ENCODE measurements around the gene SLCO2A1.

Gene SLCO2A1

DNA sequence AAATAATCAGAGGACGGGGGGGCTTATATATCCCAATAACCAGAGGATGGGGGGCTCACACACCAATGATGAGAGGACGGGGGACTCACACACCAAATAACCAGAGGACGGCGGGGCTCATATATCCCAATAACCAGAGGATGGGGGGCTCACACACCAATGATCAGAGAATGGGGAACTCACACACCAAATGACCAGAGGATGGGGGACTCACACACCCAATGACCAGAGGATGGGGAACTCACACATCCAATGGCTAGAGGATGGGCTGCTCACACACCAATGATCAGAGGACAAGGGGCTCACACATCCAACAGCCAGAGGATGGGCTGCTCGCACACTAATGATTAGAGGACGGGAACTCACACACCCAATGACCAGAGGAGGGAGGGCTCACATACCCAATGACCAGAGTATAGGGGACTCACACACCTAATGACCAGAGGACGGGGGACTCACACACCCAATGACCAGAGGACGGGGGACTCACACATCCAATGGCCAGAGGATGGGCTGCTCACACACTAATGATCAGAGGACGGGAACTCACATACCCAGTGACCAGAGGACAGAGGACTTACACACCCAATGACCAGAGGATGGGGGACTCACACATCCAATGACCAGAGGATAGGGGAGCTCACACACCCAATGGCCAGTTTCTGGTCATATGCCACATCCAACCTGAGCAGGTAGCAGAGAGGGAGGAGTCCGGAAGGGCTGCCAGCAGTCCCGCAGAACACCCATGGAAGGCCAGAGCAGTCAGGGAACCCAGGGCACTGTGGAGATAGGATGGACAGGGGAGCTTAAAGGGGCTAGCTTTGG lies 144.6 kb downstream of the SLCO2A1 start:
- no peaks in the 10 kb centered on the region for H3K9me3 ChIP-seq (ENCODE audit: control insufficient read depth, insufficient read depth, low read depth, low read length)

GRCh38 chr3:133884054-133884886 lies 145.5 kb downstream of the SLCO2A1 start:
- H3K27me3 ChIP-seq (ENCODE audit: control insufficient read depth, insufficient read depth, low read length) = no peaks in the 10 kb centered on the region

More for the DNA sequence above, 144.6 kb downstream of the SLCO2A1 start:
- H3K9ac ChIP-seq (ENCODE audit: low read length) = no peak overlapping the region
- H3K27ac ChIP-seq (ENCODE audit: low read depth, low read length) = no peak overlapping the region
- H3K36me3 ChIP-seq (ENCODE audit: control insufficient read depth, insufficient read depth, low read length) = no peaks in the 10 kb centered on the region
- peaks cover 11% of the 10 kb centered on the region; the same call in 1 of the 2 replicates for H3K4me1 ChIP-seq (ENCODE audit: control insufficient read depth, insufficient read depth, low read length)
- no peaks in the 10 kb centered on the region for H3K27me3 ChIP-seq (ENCODE audit: control insufficient read depth, insufficient read depth, low read length)
- H3K4me3 ChIP-seq (ENCODE audit: low read depth, low read length) = no peak overlapping the region

GRCh38 chr3:133883641-133884040 lies 146.1 kb downstream of the SLCO2A1 start:
- no peaks in the 10 kb centered on the region for H3K36me3 ChIP-seq (ENCODE audit: control insufficient read depth, insufficient read depth, low read length)

More at GRCh38 chr3:133884054-133884886, 145.5 kb downstream of the SLCO2A1 start:
- H3K27ac ChIP-seq (ENCODE audit: low read depth, low read length) = no peak overlapping the region
- no peaks in the 10 kb centered on the region for H3K9me3 ChIP-seq (ENCODE audit: control insufficient read depth, insufficient read depth, low read depth, low read length)
- H3K4me1 ChIP-seq (ENCODE audit: control insufficient read depth, insufficient read depth, low read length) = peaks cover 11% of the 10 kb centered on the region; the same call in 1 of the 2 replicates
- no peak overlapping the region for H3K9ac ChIP-seq (ENCODE audit: low read length)
- no peak overlapping the region for H3K4me3 ChIP-seq (ENCODE audit: low read depth, low read length)
- no peaks in the 10 kb centered on the region for H3K36me3 ChIP-seq (ENCODE audit: control insufficient read depth, insufficient read depth, low read length)

DNA sequence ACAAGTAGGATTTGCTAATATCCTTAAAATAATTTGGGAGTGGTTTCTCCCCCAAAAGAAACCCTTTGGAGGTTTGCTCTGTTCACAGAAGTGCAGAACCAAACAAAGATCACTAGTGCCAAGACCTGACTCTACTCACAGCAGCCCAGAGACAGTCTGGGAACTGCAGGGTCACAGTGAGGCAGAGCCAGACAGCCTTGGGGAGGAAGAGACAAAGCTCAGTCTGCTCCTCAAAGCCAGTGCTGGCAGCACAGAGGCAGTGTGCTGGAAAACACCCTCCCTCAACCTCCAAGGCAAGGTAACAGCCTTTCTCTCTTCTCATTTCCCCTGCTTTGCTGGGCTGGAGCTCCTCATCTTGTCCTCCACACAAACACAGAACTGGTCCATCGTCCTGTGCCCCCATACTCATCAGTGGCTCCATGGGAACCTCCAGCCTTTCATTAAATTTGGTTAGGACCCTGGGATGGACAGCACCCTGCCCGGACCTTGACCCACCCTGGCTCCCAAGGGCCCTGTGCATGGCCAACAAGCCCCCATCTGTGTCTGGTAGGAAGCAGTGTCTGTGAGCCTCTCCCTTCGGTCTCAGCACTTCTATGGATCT lies 146.6 kb downstream of the SLCO2A1 start:
- no peak overlapping the region for H3K27ac ChIP-seq (ENCODE audit: low read depth, low read length)
- H3K9ac ChIP-seq (ENCODE audit: low read length) = no peak overlapping the region
- no peaks in the 10 kb centered on the region for H3K9me3 ChIP-seq (ENCODE audit: control insufficient read depth, insufficient read depth, low read depth, low read length)
- no peak overlapping the region for H3K4me3 ChIP-seq (ENCODE audit: low read depth, low read length)
- H3K27me3 ChIP-seq (ENCODE audit: control insufficient read depth, insufficient read depth, low read length) = no peaks in the 10 kb centered on the region
- H3K4me1 ChIP-seq (ENCODE audit: control insufficient read depth, insufficient read depth, low read length) = peaks cover 9% of the 10 kb centered on the region; the same call in 1 of the 2 replicates
- no peaks in the 10 kb centered on the region for H3K36me3 ChIP-seq (ENCODE audit: control insufficient read depth, insufficient read depth, low read length)

More at GRCh38 chr3:133883641-133884040, 146.1 kb downstream of the SLCO2A1 start:
- Histone ChIP-seq H3K4me1 (ENCODE audit: control insufficient read depth, insufficient read depth, low read length) (peaks cover 11% of the 10 kb centered on the region; the same call in 1 of the 2 replicates), H3K4me3 (ENCODE audit: low read depth, low read length) (no peak overlapping the region), H3K27ac (ENCODE audit: low read depth, low read length) (no peak overlapping the region), H3K9ac (ENCODE audit: low read length) (no peak overlapping the region), H3K9me3 (ENCODE audit: control insufficient read depth, insufficient read depth, low read depth, low read length) (no peaks in the 10 kb centered on the region), H3K27me3 (ENCODE audit: control insufficient read depth, insufficient read depth, low read length) (no peaks in the 10 kb centered on the region)

DNA sequence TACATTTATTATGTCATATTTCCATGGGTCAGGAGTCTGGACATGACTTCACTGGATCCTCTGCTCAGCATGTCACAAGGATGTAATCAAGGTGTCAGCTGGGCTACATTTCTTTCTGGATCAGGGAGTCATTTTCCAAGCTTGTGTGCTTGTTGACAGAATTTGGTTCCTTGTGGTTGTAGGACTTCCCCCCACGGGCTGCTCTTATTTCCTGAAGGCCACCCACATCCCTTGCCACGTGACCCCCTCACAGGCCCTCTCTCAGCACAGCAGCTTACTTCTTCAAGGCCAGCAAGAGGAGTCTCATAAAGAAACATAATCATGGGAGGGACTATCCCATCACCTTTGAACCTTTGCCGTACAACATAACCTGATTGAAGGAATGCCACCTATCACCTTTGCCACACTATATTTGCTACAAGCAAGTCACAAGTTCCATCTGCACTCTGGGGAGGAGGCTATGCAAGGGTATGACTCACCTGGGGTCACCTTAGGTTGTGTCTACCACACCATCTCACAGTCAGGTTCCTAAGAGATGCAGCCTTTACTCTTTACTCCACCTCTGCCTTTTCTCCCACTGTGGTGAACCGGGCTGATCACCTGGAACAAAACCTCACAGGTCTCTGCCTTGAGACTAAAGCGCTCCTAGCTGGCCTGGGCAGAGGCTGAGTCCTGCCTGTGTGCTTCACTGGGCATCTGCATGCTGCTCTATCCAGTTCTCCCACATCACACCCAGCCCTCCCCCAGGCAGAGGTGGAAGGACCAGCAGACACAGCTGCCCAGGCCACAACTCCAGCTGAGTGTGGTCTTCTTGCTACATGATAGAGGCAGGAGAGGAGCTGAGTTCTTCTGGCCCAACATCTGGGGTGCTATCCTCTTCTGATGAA lies 147.5 kb downstream of the SLCO2A1 start:
- no peak overlapping the region for H3K9ac ChIP-seq (ENCODE audit: low read length)
- H3K9me3 ChIP-seq (ENCODE audit: control insufficient read depth, insufficient read depth, low read depth, low read length) = no peaks in the 10 kb centered on the region
- no peak overlapping the region for H3K4me3 ChIP-seq (ENCODE audit: low read depth, low read length)
- no peaks in the 10 kb centered on the region for H3K36me3 ChIP-seq (ENCODE audit: control insufficient read depth, insufficient read depth, low read length)
- H3K4me1 ChIP-seq (ENCODE audit: control insufficient read depth, insufficient read depth, low read length) = peaks cover under 1% of the 10 kb centered on the region; the same call in 1 of the 2 replicates
- no peaks in the 10 kb centered on the region for H3K27me3 ChIP-seq (ENCODE audit: control insufficient read depth, insufficient read depth, low read length)
- no peak overlapping the region for H3K27ac ChIP-seq (ENCODE audit: low read depth, low read length)

- H3K4me3 ChIP-seq (ENCODE audit: low read depth, low read length) = no peak overlapping the region
- H3K9me3 ChIP-seq (ENCODE audit: control insufficient read depth, insufficient read depth, low read depth, low read length) = no peaks in the 10 kb centered on the region
- no peaks in the 10 kb centered on the region for H3K36me3 ChIP-seq (ENCODE audit: control insufficient read depth, insufficient read depth, low read length)
- H3K27me3 ChIP-seq (ENCODE audit: control insufficient read depth, insufficient read depth, low read length) = no peaks in the 10 kb centered on the region
- no peak overlapping the region for H3K27ac ChIP-seq (ENCODE audit: low read depth, low read length)
- H3K9ac ChIP-seq (ENCODE audit: low read length) = no peak overlapping the region
- H3K4me1 ChIP-seq (ENCODE audit: control insufficient read depth, insufficient read depth, low read length) = no peaks in the 10 kb centered on the region
Measured at GRCh38 chr3:133881492-133881891, 148.2 kb downstream of the SLCO2A1 start.

- Histone ChIP-seq H3K9ac (ENCODE audit: low read length) (no peak overlapping the region), H3K27ac (ENCODE audit: low read depth, low read length) (no peak overlapping the region), H3K4me1 (ENCODE audit: control insufficient read depth, insufficient read depth, low read length) (no peaks in the 10 kb centered on the region), H3K27me3 (ENCODE audit: control insufficient read depth, insufficient read depth, low read length) (no peaks in the 10 kb centered on the region), H3K36me3 (ENCODE audit: control insufficient read depth, insufficient read depth, low read length) (no peaks in the 10 kb centered on the region), H3K4me3 (ENCODE audit: low read depth, low read length) (no peak overlapping the region), H3K9me3 (ENCODE audit: control insufficient read depth, insufficient read depth, low read depth, low read length) (no peaks in the 10 kb centered on the region)
Measured at GRCh38 chr3:133880886-133881455, 148.8 kb downstream of the SLCO2A1 start.

DNA sequence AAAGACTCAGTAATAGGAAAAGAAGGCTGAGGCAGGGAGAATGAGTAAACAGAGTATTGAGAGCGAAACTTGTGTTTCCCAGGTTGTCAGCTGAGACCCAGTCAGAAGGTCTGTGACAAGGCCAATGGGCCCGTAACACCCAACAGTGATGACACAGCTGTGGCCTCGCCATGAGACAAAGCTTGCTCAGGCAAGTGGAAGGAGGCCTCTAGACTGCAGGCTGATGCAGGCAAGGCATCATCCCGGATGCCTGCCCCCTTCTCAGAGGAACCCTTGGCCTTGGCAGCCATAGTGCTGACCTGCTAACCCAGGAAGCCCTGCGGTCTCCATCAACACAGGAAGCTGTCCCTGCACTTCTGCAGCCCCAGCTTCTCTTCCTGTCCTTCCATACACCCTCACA lies 149.4 kb downstream of the SLCO2A1 start:
- H3K4me1 ChIP-seq (ENCODE audit: control insufficient read depth, insufficient read depth, low read length) = no peaks in the 10 kb centered on the region
- no peaks in the 10 kb centered on the region for H3K27me3 ChIP-seq (ENCODE audit: control insufficient read depth, insufficient read depth, low read length)
- H3K4me3 ChIP-seq (ENCODE audit: low read depth, low read length) = no peak overlapping the region

GRCh38 chr3:133878518-133878917 lies 151.2 kb downstream of the SLCO2A1 start:
- H3K4me3 ChIP-seq (ENCODE audit: low read depth, low read length) = no peak overlapping the region
- no peak overlapping the region for H3K27ac ChIP-seq (ENCODE audit: low read depth, low read length)

More for the DNA sequence above, 149.4 kb downstream of the SLCO2A1 start:
- no peaks in the 10 kb centered on the region for H3K36me3 ChIP-seq (ENCODE audit: control insufficient read depth, insufficient read depth, low read length)
- no peak overlapping the region for H3K27ac ChIP-seq (ENCODE audit: low read depth, low read length)
- no peak overlapping the region for H3K9ac ChIP-seq (ENCODE audit: low read length)
- H3K9me3 ChIP-seq (ENCODE audit: control insufficient read depth, insufficient read depth, low read depth, low read length) = no peaks in the 10 kb centered on the region

More at GRCh38 chr3:133878518-133878917, 151.2 kb downstream of the SLCO2A1 start:
- Histone ChIP-seq H3K9ac (ENCODE audit: low read length) (no peak overlapping the region), H3K27me3 (ENCODE audit: control insufficient read depth, insufficient read depth, low read length) (no peaks in the 10 kb centered on the region), H3K4me1 (ENCODE audit: control insufficient read depth, insufficient read depth, low read length) (no peaks in the 10 kb centered on the region), H3K36me3 (ENCODE audit: control insufficient read depth, insufficient read depth, low read length) (no peaks in the 10 kb centered on the region), H3K9me3 (ENCODE audit: control insufficient read depth, insufficient read depth, low read depth, low read length) (no peaks in the 10 kb centered on the region)

Measured in HUES6 (cell line).